Endothelial cell (in vitro differentiated cells): ENCODE data around the gene TUBB2B. TPM values are rescaled to one million over a fixed set of nuclear protein-coding genes. Genes with fewer than 3 reads are reported as not detected.

Experiments
- DNase-seq: peaks from one replicate; pipeline ENCODE4 v3.0.0; 2021; ENCODE audit warnings: low spot score
- H3K27ac Mint-ChIP-seq: one replicate; pipeline ENCODE4 v1.8.0; 2021; ENCODE audit warnings: mixed read lengths, inconsistent platforms; ENCODE audit not compliant: unreplicated experiment
- H3K27me3 Mint-ChIP-seq: one replicate; pipeline ENCODE4 v1.8.0; 2021; ENCODE audit warnings: mild to moderate bottlenecking, moderate library complexity, mixed read lengths, inconsistent platforms; ENCODE audit not compliant: unreplicated experiment
- H3K36me3 Mint-ChIP-seq: one replicate; pipeline ENCODE4 v1.8.0; 2021; ENCODE audit warnings: mild to moderate bottlenecking, low read depth, mixed read lengths, inconsistent platforms; ENCODE audit not compliant: unreplicated experiment
- H3K4me1 Mint-ChIP-seq: one replicate; pipeline ENCODE4 v1.8.0; 2021; ENCODE audit warnings: mild to moderate bottlenecking, mixed read lengths, inconsistent platforms; ENCODE audit not compliant: unreplicated experiment
- H3K4me3 Mint-ChIP-seq: one replicate; pipeline ENCODE4 v1.8.0; 2021; ENCODE audit warnings: mild to moderate bottlenecking, mixed read lengths, inconsistent platforms; ENCODE audit not compliant: unreplicated experiment
- H3K9me3 Mint-ChIP-seq: one replicate; pipeline ENCODE4 v1.8.0; 2021; ENCODE audit warnings: mixed read lengths, inconsistent platforms; ENCODE audit not compliant: unreplicated experiment
- total RNA-seq: library from RNA; stranded (reverse); fragmentation: NEBNext Ultra II Directional; extraction: Animal tissue kit (Norgen Biotek cat#: 25700); gene quantifications from one replicate; pipeline ENCODE4 v1.2.1, GENCODE V29; 2021; ENCODE audit not compliant: unreplicated experiment
- TF ChIP-seq, protein P1 (sequence below): fragments of 200-600 bp; sonication (generic); IDR thresholded peaks from one replicate; pipeline ENCODE4 v1.5.0; 2021; ENCODE audit warnings: antibody characterized with exemption; ENCODE audit not compliant: unreplicated experiment

Gene TUBB2B
- total RNA-seq, 1 donor from 2014 or later: 93.2 TPM

DNA sequence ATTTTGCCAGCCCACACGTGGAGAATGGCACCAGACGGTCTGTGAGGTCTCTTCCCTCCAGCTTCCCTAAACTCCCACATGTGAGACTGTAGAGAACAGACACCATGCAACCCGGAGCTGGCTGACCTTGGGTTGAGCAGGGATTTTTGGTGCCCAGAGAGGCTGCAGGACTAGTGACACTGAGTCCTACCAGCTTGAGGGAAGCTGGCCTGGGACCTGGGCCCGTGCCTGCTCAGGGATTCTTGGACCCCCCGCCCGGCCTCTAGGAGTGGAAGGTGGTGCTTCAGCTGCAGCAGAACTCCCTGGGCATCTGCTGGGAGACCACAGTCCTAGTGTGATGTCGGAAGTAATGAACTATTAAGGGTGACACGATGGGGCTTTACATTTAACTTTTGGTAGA is 34.5 kb upstream of the TUBB2B start:
- TF ChIP-seq, protein P1, sequence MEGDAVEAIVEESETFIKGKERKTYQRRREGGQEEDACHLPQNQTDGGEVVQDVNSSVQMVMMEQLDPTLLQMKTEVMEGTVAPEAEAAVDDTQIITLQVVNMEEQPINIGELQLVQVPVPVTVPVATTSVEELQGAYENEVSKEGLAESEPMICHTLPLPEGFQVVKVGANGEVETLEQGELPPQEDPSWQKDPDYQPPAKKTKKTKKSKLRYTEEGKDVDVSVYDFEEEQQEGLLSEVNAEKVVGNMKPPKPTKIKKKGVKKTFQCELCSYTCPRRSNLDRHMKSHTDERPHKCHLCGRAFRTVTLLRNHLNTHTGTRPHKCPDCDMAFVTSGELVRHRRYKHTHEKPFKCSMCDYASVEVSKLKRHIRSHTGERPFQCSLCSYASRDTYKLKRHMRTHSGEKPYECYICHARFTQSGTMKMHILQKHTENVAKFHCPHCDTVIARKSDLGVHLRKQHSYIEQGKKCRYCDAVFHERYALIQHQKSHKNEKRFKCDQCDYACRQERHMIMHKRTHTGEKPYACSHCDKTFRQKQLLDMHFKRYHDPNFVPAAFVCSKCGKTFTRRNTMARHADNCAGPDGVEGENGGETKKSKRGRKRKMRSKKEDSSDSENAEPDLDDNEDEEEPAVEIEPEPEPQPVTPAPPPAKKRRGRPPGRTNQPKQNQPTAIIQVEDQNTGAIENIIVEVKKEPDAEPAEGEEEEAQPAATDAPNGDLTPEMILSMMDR: no peak
- H3K4me3 Mint-ChIP-seq: no peak overlapping the region
- peaks cover 19% of the 10 kb centered on the region for H3K4me1 Mint-ChIP-seq
- H3K27ac Mint-ChIP-seq: no peak overlapping the region
- DNase-seq: no peak
- no peaks in the 10 kb centered on the region for H3K9me3 Mint-ChIP-seq
- H3K27me3 Mint-ChIP-seq: peaks cover 9% of the 10 kb centered on the region
- H3K36me3 Mint-ChIP-seq: peaks cover 6% of the 10 kb centered on the region

- TF ChIP-seq, protein P1: no peak
- no peak overlapping the region for H3K27ac Mint-ChIP-seq
- no peaks in the 10 kb centered on the region for H3K9me3 Mint-ChIP-seq
- H3K36me3 Mint-ChIP-seq: peaks cover 6% of the 10 kb centered on the region
- no peak overlapping the region for H3K4me3 Mint-ChIP-seq
- peaks cover 13% of the 10 kb centered on the region for H3K27me3 Mint-ChIP-seq
- no peak for DNase-seq
- H3K4me1 Mint-ChIP-seq: peaks cover 19% of the 10 kb centered on the region
Observed at GRCh38 chr6:3261518-3261820, 34.0 kb upstream of the TUBB2B start.

- no peak for DNase-seq
- TF ChIP-seq, protein P1: no peak
- Mint-ChIP-seq H3K4me3 (peak overlapping the region; percentile 38), H3K9me3 (no peaks in the 10 kb centered on the region), H3K27ac (no peak overlapping the region), H3K36me3 (peaks cover 6% of the 10 kb centered on the region), H3K27me3 (peaks cover 13% of the 10 kb centered on the region), H3K4me1 (peaks cover 19% of the 10 kb centered on the region)
Observed at GRCh38 chr6:3260772-3261517, 33.5 kb upstream of the TUBB2B start.

DNA sequence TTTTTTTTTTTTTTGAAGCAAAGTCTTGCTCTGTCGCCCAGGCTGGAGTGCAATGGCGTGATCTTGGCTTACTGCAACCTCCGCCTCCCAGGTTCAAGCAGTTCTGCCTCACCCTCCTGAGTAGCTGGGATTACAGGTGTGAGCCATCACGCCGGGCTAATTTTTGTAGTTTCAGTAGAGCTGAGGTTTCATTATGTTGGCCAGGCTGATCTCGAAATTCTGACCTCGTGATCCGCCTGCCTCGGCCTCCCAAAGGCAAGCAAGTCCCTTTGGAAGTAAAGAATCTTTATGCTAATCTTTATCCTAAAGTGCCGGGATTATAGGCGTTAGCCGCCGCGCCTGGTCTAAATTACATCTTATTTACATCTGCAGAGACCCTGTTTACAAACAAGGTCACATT is 32.8 kb upstream of the TUBB2B start:
- Mint-ChIP-seq H3K27ac (no peak overlapping the region), H3K9me3 (no peaks in the 10 kb centered on the region), H3K4me1 (peaks cover 19% of the 10 kb centered on the region), H3K36me3 (peaks cover 6% of the 10 kb centered on the region), H3K27me3 (peaks cover 13% of the 10 kb centered on the region), H3K4me3 (no peak overlapping the region)
- no peak for DNase-seq
- TF ChIP-seq, protein P1: no peak

- H3K4me3 Mint-ChIP-seq: peak overlapping the region; percentile 99
- H3K27me3 Mint-ChIP-seq: peaks cover 13% of the 10 kb centered on the region
- peaks cover 19% of the 10 kb centered on the region for H3K4me1 Mint-ChIP-seq
- H3K9me3 Mint-ChIP-seq: no peaks in the 10 kb centered on the region
- peak overlapping the region; percentile 91 for H3K27ac Mint-ChIP-seq
- DNase-seq: peak; percentile 33
- peaks cover 6% of the 10 kb centered on the region for H3K36me3 Mint-ChIP-seq
- TF ChIP-seq, protein P1: no peak
Observed at GRCh38 chr6:3259491-3259958, 32.1 kb upstream of the TUBB2B start.
